HuH-7 (cell line): ENCODE results near the gene LIN52.

Source experiments
- DNase-seq: peaks from one replicate; pipeline ENCODE4 v3.0.0; 2011; ENCODE audit warnings: low spot score

LIN52 gene, protein sequence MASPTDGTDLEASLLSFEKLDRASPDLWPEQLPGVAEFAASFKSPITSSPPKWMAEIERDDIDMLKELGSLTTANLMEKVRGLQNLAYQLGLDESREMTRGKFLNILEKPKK

DNA sequence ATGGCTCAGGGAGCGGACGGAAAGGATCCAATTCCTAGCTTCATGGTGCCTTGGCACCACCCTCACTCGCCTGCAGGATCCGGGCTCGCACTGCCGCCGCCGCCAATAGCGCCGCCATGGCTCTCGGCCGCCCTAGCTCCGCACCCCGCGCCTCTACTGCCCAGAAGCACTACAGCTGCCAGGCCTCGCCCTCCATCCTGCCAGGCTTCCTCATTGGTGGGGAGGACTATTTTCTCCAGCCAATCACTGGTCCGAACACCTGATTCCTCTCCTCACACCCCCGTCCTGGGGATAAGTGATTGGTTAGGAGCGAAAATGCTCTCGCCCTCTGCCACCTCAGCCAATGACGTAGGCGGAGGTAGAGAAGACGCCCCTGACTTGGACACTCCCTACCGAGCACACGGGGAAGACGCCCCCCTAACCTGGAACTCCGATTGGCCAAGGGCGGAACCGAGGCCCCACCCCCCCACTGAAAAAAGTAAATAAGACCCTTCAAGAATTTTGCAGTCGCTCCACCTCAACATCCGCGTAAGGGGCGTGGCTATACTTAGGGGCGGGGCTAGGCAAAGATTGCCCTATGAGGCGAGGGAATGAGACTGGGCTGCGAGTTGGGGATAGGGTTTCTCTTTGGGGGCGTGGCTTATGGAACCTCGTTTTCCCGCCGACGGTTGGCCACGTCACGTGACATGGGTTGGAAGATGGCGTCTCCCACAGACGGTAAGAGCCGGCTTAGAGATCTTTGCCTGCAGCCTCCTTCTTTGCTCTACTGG is at the start of gene LIN52, which contains the start of gene ALDH6A1:
Gene LIN52 (plus strand): TSS at position 680 of the 770 bp plus-strand sequence. CDS start 19 bp downstream, at position 699.
Gene ALDH6A1 (minus strand): TSS at position 177 of the 770 bp plus-strand sequence. CDS start 59 bp downstream, at position 118.
- DNase-seq: peak; percentile 96

DNA sequence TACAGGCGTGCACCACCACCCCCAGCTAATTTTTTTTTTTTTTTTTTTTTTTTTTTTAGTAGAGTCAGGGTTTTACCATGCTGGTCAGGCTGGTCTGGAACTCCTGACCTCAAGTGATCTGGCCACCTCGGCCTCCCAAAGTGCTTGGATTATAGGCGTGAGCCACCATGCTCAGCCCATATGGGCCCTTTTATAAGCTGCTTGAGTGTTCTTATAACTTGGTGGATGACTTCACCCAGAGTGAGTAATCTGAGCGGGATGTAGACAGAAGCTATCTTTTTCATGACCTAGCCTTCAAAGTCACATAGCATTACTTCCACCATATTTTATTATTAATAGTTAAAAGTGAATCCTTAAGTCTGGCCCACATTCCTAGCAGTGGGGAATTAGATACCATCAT is 49.2 kb upstream of the LIN52 start:
- no peak for DNase-seq

DNA sequence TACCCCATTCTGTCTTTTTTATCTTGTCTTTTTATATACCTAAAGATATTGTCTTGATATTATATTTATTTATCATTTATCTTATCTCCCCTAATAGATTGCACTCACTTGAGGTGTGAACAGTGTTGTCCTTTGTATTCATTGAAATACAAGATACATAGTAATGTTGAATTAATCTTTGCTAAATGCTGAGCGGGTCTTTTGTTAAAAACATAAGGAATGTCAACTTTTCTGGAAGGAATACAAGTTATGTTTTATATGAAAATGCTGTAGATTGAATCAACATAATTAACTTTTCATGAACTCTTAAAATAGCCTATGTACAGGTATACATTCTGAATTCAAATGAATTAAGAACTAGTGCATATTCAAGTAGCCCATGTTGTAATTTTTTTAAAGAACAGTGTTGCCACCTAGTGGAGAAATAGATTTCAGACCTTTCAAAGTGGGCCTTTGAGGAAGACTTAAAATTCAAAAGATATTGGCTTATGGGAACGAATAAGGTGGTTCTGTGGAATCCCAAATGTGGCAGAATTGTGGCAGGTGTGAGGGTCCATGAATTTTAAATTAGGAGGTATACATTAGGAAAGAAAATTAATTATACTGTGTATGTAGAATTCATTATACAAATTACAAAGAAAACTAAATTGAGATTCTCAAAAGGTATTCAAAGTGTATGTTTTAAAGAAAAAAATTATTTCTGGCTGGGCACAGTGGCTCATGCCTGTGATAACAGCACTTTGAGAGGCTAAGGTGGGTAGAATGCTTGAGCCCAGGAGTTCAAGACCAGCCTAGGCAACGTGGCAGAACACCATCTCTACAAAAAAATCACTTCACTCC is 46.5 kb upstream of the LIN52 start:
- peak; percentile 50 for DNase-seq

DNA sequence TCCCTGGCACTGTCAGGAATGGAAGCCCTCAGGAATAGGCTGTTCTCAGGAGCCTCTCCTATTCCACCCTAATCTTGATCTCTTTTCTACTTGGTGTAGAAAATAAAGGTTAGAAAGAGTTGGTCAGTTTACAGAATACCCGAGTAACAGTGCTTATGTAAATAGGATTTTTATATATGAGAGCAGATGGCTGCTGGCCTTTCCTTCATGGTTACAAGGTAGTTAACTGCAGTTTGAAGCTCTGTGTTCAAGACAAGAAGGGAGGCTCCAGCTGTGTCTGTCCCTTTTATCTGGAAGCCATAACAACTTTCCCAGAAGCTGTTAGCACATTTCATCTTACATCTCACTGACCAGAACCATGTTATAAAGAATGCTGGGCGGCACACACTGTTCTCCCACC is 42.5 kb upstream of the LIN52 start:
- DNase-seq: no peak

DNA sequence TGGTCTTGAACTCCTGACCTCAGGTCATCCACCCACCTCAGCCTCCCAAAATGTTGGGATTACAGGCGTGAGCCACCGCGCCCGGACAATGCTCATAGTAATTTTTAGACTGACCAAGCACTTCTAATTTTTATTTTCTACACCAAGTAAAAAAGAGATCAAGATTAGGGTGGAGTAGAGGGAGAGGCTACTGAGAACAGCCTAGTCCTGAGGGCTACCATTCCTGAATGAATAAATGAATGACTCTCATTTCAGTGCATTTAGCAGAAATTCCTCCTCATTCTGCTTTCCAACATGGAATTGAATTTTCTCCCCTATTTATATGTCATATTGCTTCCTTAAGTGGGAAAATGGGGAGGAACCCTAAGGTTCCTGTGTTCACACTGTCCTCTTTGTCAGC is 39.2 kb upstream of the LIN52 start:
- DNase-seq: no peak

DNA sequence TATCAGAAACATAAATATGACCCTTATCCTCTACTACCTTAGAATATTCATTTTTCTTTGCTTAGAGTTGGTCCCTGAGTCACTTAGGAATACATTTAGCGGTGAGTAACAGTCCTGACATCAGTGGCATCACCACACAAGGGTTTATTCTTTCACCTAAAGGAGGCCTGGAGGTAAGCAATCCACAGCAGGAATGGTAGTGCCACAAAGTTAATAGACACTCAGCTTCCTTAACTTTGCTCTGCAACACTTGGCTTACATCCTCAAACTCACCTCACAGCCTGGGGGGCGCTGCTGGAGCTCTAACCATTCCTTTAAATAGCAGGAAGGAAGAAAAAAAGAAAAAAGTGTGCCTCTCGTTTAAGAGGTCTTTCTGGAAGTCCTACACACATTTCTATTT is 36.5 kb upstream of the LIN52 start:
- peak; percentile 10 for DNase-seq

DNA sequence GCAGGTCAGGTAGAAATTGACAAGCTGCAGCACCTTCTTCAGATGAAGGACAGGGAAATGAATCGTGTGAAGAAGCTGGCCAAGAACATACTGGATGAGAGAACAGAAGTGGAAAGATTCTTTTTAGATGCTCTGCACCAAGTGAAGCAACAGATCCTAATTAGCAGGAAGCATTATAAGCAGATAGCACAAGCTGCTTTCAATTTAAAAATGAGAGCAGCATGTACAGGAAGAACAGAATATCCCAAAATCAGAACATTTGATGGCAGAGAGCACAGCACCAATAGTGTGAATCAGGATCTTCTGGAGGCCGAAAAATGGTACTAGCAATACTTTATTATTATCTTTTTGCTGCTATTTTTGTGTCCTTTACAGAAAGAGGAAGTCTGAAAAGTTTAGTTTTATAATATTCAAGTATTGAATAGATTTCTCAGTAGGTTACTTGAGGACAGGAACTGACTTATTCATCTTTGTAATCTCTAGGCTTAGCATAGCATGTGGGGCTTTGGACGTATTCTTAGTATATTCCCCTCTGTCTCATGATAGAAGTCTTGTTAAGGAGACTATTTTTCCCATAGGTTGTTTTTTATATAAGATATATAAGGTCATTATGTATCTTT is 34.8 kb upstream of the LIN52 start:
- DNase-seq: no peak

DNA sequence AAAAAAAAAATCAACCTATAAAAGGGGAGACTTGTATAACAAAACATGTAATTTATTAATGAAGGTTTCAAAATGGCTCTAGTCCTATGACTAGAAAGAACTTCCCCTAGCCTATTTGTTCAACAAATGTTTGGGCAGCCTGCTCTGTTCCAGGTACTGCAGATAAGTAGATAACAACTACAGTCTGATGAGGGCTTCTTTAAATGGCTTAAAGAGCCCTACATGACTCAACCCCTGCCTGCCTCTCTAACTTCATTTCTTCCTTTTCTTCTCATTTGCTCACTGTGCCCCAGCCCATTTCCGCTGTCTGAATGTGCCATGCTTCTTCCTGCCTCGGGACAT is 22.0 kb upstream of the LIN52 start:
- DNase-seq: no peak

DNA sequence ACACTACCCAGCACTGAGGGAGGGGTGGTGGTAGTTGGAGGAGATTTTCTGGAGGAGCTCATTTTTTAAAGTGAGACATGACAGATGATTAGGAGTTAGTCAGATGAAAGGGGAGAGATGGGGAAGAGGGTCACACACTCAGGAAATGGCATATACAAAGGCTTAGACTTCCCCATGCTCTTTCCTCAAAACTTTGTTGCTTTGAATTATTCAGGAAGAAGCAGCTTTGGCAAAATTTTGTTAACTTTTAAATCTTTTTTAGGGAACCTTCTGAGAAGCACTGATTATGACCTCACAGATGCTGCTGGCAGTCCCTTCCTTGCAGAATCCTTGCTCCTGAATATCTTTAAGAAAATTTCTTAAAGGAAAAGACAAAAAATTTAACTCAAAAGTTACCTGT is 20.3 kb upstream of the LIN52 start:
- DNase-seq: no peak

DNA sequence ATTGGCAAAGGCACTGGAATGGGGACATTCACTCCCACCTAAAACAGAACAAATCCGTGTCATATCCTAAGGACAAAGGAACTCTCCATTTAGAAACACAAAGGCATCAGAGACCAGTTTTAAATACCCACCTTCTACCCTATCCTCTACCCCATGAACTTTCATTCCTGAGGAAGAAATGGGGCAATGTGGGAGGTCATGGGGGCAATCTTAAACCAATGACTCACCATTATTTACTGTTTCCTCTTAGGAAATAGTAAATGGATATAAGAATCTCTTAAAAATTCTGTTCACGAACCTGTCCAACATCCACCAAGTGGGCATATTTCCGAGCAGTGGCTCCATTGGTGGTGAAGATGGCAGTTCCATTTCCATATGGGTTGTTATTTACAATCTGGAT is 19.9 kb upstream of the LIN52 start:
- DNase-seq: no peak

DNA sequence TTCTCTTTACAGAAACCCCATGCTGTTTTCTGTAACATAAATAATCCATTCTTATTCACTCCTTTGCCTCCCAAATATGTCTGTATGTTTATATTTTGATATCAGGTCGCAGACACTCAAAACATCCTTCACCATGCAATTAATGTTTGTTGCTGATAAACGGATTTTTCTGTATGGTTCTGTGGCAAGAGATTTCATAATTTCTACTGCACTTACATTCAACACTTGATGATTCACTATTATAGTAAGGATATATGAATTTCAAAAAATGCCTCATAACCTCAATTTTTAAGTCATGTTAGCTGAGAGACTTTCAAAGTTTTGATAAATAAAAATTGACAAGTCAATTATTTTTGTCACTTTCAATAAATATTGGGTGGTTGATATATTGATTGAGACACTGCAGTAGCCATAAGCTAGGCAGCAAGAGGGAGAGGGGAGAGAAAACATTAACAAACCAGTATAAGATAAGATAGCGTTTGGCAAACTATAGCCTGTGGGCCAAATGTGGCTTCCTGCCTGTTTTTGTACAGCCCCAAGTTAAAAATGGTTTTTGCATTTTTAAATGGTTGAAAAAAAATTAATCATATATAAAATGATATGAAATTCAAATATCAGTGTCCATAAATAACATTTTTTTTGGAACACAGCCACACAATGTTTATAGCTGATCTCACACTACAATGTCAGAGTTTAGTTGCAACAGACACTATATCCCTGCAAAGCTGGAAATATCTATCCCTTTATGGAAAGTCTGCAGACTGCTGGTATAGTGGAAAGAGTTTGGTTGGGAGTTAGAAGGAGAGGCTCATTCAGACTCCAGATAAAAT is 18.8 kb upstream of the LIN52 start:
- DNase-seq: no peak

DNA sequence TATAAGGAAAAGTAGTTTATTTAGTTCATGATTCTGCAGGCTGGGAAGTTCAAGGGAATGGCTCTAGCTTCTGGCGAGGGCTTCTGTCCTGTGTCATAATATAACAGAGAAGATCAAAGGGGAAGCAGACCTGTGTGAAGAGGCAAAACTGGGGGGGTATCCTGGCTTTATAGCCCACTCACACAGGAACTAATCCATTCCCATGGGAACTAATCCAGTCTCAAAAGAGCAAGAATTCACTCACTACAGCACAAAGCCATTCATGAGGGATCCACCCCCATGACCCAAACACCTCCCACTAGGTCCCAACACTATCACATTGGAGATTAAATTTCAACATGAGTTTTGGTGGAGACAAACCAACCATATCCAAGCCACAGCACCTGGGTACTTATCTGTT is 7.4 kb upstream of the LIN52 start:
- DNase-seq: no peak

DNA sequence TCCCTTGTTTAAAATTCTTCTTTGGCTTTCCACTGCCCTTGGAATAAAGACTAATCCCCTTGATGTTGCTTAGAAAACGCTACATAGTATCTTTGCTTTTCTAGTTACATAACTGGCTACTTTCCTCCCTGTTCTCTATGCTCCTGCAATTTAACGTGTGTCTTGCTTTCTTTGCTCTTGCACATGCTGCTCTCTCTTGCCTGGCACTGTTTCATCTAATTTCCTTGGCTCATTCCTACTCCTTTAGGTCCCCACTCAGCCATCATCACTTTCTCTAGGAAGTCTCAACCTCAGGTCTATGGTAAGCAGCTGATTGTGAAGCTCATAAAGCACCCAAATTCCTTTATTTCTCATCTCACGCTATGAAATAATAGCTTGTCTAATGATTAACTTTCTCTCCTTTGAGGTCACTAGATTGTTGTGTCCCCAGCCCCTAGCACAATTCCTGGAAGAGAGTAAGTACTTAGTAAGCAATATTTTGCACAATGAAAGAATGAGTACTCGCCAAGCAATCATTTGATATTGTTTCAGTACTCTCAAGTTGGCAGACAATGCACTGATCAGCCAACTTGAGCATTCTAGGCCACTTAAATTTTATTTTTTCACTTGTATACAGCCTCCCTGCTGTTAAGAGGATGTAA is 3.8 kb upstream of the LIN52 start:
- no peak for DNase-seq

DNA sequence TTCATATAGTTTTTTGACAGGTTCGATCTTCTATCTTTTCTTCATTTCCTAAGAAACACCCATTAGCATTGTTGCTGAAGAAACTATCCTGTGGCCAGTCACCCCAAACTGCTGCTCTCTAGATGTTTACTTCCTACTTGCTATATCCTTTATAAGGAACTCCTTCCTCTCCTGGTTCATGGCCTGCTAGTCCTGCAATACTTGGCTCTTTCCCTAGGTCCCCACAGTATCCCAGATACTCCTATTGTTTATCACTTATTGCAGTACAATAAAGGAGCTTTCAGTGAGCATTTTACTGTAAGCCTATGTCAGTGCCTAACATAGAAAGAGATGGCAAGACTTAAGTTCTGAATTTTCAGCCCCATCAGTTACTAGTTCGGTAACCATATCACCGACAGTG is 3.3 kb upstream of the LIN52 start:
- no peak for DNase-seq

DNA sequence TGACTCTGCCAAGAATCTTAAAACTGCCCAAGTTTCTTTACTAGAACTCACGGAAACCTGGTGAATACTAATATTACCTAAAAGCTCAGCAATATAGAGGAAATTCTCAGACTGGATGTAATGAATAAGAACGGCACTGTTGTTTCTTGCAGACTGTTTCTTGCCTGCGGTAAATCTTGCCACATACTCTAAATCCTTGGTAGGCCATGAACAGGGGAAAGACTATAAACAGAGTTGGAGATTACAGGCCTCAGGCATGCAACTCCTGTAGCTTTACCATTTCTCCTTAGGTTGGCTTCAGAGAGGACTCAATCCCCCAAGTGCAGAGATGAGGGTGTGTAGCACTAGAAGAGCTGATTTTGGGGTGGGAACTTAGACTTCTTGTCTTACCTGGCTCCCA is 1.6 kb upstream of the LIN52 start:
- DNase-seq: no peak

DNA sequence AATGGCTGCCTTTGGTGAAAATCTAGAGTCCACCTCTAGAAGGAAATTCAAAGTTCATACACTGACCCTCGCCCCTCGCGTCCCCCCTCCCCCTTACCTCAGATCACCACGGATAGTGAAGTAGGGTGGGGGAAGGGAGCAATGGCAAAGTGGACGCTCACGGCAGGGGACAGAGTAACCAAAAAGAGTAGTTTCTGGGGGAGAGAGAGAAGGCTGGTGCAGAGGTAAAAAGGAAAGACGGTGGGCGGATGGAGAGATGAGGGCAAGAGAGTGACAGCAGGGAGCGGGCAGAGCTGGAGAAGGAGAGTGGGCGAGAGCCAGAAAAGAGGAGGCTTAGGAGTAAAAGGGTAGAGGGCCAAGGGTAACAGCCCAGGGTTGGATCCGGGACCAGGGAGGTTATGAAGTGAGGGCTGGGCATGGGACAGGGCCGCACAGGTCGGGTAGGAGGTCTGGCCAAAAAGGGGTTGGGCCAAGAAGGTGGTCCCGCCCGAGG is 926 bp upstream of the LIN52 start:
- no peak for DNase-seq

DNA sequence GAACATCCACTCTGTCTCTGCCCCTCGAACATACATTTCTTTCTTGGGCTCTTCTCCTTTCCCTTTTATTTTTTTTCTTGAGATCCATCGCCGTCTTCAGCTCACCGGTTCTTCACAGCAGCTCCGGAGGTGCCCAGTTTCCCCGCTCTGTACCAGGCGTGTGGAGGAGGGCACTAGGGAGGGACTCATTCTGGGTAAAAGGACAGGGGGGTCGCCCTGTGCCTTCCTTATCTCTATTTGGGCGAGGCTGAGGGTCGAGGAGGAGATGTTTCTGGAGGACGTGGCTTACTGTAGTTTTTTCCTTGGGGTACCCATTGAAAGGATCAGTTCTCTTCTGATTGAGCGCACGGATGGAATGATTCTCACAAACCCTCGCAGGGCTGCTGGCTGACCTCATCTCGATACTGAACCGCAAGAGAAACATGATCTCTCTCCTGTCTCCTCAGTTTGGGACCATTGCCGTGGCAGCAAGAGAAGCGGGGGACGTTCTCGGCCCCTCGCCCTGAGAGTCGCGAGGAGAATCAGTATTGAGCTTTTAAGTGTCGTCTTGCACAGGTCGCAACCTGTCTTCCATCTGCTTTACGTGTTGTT is 386 bp downstream of the LIN52 start:
- no peak for DNase-seq

DNA sequence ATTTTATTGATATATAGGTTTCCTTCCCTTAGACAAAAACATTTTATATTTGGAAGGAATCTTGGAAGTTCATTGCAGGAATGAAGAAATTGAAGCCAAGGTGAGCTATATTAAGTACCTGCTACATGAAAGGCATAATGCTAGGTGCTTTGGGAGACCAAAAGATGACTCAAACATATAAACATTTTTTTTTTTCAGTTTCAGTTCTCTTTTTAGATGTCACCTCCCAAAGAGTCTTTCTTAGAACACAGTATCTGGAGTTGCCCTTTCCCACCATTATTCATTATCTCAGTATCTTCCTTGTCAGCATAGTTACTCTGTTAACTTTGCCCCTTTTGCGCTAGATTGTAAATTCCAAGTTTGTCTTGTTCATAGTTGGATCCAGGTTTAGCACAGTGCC is 1.1 kb downstream of the LIN52 start:
- DNase-seq: no peak

DNA sequence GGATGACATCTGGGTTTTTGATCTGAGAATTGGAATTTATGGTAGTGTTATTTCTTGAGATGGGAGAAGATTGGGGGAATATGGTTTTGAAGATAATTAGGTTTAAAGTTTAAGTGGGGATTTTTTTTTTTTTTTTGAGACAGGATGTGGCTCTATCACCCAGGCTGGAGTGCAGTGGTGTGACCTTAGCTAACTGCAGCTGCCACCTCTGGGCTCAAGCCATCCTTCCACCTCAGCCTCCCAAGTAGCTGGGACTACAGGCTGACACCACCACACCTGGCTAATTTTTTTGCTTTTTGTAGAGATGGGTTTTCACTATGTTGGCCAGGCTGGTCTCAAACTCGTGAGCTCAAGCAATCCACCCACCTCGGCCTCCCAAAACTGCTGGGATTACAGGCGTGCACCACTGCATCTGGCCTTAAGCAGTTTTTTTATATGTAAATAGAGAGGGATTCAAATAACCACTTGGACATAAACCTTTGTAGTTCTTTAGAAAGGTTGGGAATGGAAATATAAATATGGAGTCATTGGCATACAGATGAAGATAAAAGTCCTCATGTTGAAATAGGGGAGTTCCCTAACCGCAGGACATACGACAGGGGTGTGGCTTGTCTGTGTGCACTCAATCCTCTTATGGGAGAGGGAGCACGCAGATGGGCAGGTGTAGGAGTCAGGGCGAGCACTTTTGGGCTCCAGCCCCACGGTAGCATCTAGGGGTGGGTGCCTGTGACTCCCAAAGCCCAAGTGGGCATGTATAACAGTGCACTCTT is 4.7 kb downstream of the LIN52 start:
- DNase-seq: no peak

DNA sequence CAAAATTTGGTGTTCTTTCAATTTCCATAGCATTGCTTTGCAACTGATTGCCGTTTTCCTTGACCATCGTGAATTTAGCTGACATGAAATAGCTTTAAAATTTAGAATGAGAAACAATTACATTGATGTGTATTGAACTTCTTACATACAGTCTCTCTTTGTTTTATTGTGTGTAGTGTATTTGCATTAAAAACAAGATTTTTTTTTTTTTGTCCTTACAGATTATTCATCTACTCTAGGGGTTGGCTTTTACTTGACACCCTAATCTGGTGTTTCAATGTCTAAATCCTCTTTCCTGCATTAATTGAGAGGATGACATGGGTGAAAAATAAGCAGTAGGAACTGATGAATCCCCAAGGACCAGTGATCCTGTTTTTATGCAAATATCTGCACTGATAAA is 20.6 kb downstream of the LIN52 start:
- no peak for DNase-seq
